Liver (tissue), 3 donors: ENCODE measurements around the gene CHRDL2.

Experiments used
- CTCF ChIP-seq: fragments of 150-350 bp; IDR thresholded peaks from 2 replicates; pipeline ENCODE4 v1.5.1; 2017; ENCODE audit warnings: improper control_type of control experiment, low read depth, low read length; ENCODE audit not compliant: missing input control
- EGR1 ChIP-seq, 2 donors: IDR thresholded peaks; 2 replicates each; pipeline ENCODE4 v1.6.1; 2016 to 2018; ENCODE audit warnings: antibody characterized with exemption in 2 of 2, low read depth in 2 of 2
- HNF4G ChIP-seq: IDR thresholded peaks from 2 replicates; pipeline ENCODE4 v1.6.1; 2016; ENCODE audit warnings: antibody characterized with exemption
- JUND ChIP-seq, 2 donors: IDR thresholded peaks; 2 replicates each; pipeline ENCODE4 v1.6.1; 2016; ENCODE audit warnings: antibody characterized with exemption in 2 of 2
- MAX ChIP-seq: IDR thresholded peaks from 2 replicates; pipeline ENCODE4 v1.6.1; 2016; ENCODE audit warnings: antibody characterized with exemption
- NR2F2 ChIP-seq: IDR thresholded peaks from 2 replicates; pipeline ENCODE4 v1.6.1; 2016; ENCODE audit warnings: antibody characterized with exemption
- REST ChIP-seq: IDR thresholded peaks from 2 replicates; pipeline ENCODE4 v1.6.1; 2016; ENCODE audit warnings: antibody characterized with exemption, mild to moderate bottlenecking
- SP1 ChIP-seq: IDR thresholded peaks from 2 replicates; pipeline ENCODE4 v1.6.1; 2018; ENCODE audit warnings: antibody characterized with exemption, mild to moderate bottlenecking
- TAF1 ChIP-seq: conservative IDR thresholded peaks from 2 replicates; pipeline ENCODE4 v1.6.1; 2016; ENCODE audit warnings: antibody characterized with exemption, mild to moderate bottlenecking
- YY1 ChIP-seq: IDR thresholded peaks from 2 replicates; pipeline ENCODE4 v1.6.1; 2016; ENCODE audit warnings: antibody characterized with exemption, mild to moderate bottlenecking
- ZBTB33 ChIP-seq: IDR thresholded peaks from 2 replicates; pipeline ENCODE4 v1.6.1; 2016; ENCODE audit warnings: antibody characterized with exemption
- donor health status: healthy.
- donor health status: healthy.

GRCh38 chr11:74734559-74734925 lies 3.3 kb upstream of the CHRDL2 start:
- no peak for TF ChIP-seq CTCF
- TF ChIP-seq TAF1, result no peak
- no peak for TF ChIP-seq HNF4G
- no peak for TF ChIP-seq JUND (IDR thresholded peaks at IDR 0.05)
- TF ChIP-seq ZBTB33, result no peak
- no peak for TF ChIP-seq SP1
- TF ChIP-seq NR2F2, result no peak
- TF ChIP-seq REST, result no peak
- TF ChIP-seq YY1, result no peak
- TF ChIP-seq MAX, result no peak
- TF ChIP-seq EGR1 (IDR thresholded peaks at IDR 0.05; ENCODE audit: low read depth in 2 of 2), result no peak
